Measurements from ENCODE around the gene LAIR2.

GRCh38 chr19:54551950-54552912, 49.6 kb downstream of the LAIR2 start:
- TF ChIP-seq POLR2AphosphoS5 (IDR thresholded peaks at IDR 0.05; ENCODE audit: low read depth, low read length) (no peak), POLR2A (IDR thresholded peaks at IDR 0.05; ENCODE audit: low read depth, low read length) (no peak), TAF1 (IDR thresholded peaks at IDR 0.05; ENCODE audit: low read depth, low read length) (no peak), POU2F2 (IDR thresholded peaks at IDR 0.05; ENCODE audit: low read depth, low read length) (no peak), SPI1 (IDR thresholded peaks at IDR 0.05; ENCODE audit: low read depth, low read length) (no peak), PAX5 (IDR thresholded peaks at IDR 0.05; ENCODE audit: insufficient read depth, low read length, severe bottlenecking) (no peak)
